ENCODE results near the gene SUGP1. TPM values are rescaled to one million over a fixed set of nuclear protein-coding genes. Genes with fewer than 3 reads are reported as not detected.

Gene SUGP1
- polyA plus RNA-seq, 3 donors, result 17.4 to 38.8 (median 18.1) TPM

DNA sequence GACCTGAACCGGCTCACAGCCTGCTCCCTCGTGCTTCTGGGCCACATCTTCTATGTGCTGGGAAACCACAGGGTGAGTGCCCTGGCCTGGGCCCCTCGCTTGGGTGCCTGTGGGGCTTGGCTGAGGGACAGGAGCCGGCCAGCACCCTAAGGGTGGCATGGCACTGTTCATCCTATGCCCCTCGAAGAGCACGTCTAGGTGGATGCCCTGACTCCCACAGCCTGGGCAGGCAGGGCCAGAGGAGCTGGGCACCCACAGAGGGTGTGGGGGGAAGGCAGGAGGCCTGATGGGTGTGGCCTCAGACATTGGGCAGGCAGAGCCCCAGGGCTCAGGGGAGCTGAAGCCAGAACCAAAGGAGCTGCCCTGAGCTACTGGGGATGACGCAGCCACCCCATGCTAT, 29.1 kb upstream of the SUGP1 start:
- Histone ChIP-seq H4K20me1 (ENCODE audit: insufficient read depth, low read length) (peaks cover 21% of the 10 kb centered on the region), H3K9me3 (replicated peaks in 1 of 2; ENCODE audit: control insufficient read depth in 1 of 2, insufficient read depth in 1 of 2, low read length in 2 of 2) (no peaks in the 10 kb centered on the region), H2AFZ (ENCODE audit: insufficient read depth, low read depth, low read length, poor library complexity, severe bottlenecking) (no peak overlapping the region), H3K27ac (ENCODE audit: low read depth in 1 of 2, low read length in 2 of 2) (peak overlapping the region in 1 of 2 donors; percentile 41), H3K9ac (ENCODE audit: insufficient read depth, low read length, poor library complexity, severe bottlenecking) (no peak overlapping the region), H3K4me1 (ENCODE audit: control insufficient read depth in 1 of 2, insufficient read depth in 2 of 2, low read length in 2 of 2) (no peaks in the 10 kb centered on the region), H3K4me2 (replicated peaks; ENCODE audit: extremely low read depth, low read length, poor library complexity, severe bottlenecking) (no peak overlapping the region), H3K4me3 (replicated peaks in 1 of 3; ENCODE audit: low read depth in 2 of 3, low read length in 3 of 3) (no peak overlapping the region), H3K36me3 (replicated peaks in 1 of 2; ENCODE audit: control insufficient read depth in 1 of 2, insufficient read depth in 2 of 2, low read length in 2 of 2) (peaks cover 89 to 100% of the 10 kb centered on the region in 2 donors), H3K27me3 (ENCODE audit: control insufficient read depth in 2 of 2, insufficient read depth in 2 of 2, low read length in 2 of 2) (no peaks in the 10 kb centered on the region), H3K79me2 (ENCODE audit: insufficient read depth, low read length) (no peaks in the 10 kb centered on the region)
- intact Hi-C loops (cut with micrococcal nuclease), result no loop called here
- H3K27me3 Mint-ChIP-seq (ENCODE audit: low read depth in 3 of 3), result no peaks in the 10 kb centered on the region
- TF ChIP-seq, protein P1, sequence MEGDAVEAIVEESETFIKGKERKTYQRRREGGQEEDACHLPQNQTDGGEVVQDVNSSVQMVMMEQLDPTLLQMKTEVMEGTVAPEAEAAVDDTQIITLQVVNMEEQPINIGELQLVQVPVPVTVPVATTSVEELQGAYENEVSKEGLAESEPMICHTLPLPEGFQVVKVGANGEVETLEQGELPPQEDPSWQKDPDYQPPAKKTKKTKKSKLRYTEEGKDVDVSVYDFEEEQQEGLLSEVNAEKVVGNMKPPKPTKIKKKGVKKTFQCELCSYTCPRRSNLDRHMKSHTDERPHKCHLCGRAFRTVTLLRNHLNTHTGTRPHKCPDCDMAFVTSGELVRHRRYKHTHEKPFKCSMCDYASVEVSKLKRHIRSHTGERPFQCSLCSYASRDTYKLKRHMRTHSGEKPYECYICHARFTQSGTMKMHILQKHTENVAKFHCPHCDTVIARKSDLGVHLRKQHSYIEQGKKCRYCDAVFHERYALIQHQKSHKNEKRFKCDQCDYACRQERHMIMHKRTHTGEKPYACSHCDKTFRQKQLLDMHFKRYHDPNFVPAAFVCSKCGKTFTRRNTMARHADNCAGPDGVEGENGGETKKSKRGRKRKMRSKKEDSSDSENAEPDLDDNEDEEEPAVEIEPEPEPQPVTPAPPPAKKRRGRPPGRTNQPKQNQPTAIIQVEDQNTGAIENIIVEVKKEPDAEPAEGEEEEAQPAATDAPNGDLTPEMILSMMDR (IDR thresholded peaks at IDR 0.05), result no peak
- peaks cover 68 to 98% of the 10 kb centered on the region in 2 donors for H3K36me3 Mint-ChIP-seq
- H3K4me3 Mint-ChIP-seq, result no peak overlapping the region
- DNase-seq, result no peak
- WGBS (ENCODE audit: insufficient coverage), result 96% methylated on average over 7 of the region's 7 CpGs
- H3K9me3 Mint-ChIP-seq, result no peaks in the 10 kb centered on the region
- peak overlapping the region in 2 of 7 donors; percentile 54 to 62 for H3K27ac Mint-ChIP-seq
- no peaks in the 10 kb centered on the region for H3K4me1 Mint-ChIP-seq

DNA sequence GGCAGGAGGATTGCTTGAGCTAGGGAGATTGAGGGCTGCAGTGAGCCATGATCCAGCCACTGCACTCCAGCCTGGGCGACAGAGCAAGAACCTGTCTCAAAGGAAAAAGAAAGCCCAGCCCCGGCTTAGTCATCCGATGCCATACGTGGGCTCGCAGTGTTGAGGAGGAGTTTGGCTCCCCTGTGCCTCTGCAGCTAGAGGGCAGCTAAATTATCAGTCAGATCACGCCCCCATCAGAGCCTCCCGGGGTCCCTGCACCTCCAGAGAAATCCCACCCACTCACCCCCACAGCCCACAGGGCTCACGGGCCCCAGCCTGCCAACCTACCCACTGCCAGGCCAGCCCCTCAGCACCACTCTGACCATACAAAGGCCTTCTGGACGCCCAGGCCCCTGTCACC, 28.0 kb upstream of the SUGP1 start:
- WGBS (ENCODE audit: insufficient coverage), result 100% methylated on average over 3 of the region's 9 CpGs
- Mint-ChIP-seq H3K36me3 (peaks cover 67 to 98% of the 10 kb centered on the region in 2 donors), H3K27ac (no peak overlapping the region), H3K4me1 (no peaks in the 10 kb centered on the region), H3K27me3 (ENCODE audit: low read depth in 3 of 3) (no peaks in the 10 kb centered on the region), H3K9me3 (no peaks in the 10 kb centered on the region), H3K4me3 (no peak overlapping the region)
- no peak for DNase-seq
- H3K27ac ChIP-seq (ENCODE audit: low read depth in 1 of 2, low read length in 2 of 2), result no peak overlapping the region
- no peaks in the 10 kb centered on the region for H3K9me3 ChIP-seq (replicated peaks in 1 of 2; ENCODE audit: control insufficient read depth in 1 of 2, insufficient read depth in 1 of 2, low read length in 2 of 2)
- H3K36me3 ChIP-seq (replicated peaks in 1 of 2; ENCODE audit: control insufficient read depth in 1 of 2, insufficient read depth in 2 of 2, low read length in 2 of 2), result peaks cover 88 to 100% of the 10 kb centered on the region in 2 donors
- H4K20me1 ChIP-seq (ENCODE audit: insufficient read depth, low read length), result peaks cover 21% of the 10 kb centered on the region
- no peaks in the 10 kb centered on the region for H3K4me1 ChIP-seq (ENCODE audit: control insufficient read depth in 1 of 2, insufficient read depth in 2 of 2, low read length in 2 of 2)
- no peak overlapping the region for H3K4me2 ChIP-seq (replicated peaks; ENCODE audit: extremely low read depth, low read length, poor library complexity, severe bottlenecking)
- no peaks in the 10 kb centered on the region for H3K79me2 ChIP-seq (ENCODE audit: insufficient read depth, low read length)
- no peak overlapping the region for H3K4me3 ChIP-seq (replicated peaks in 1 of 3; ENCODE audit: low read depth in 2 of 3, low read length in 3 of 3)
- H2AFZ ChIP-seq (ENCODE audit: insufficient read depth, low read depth, low read length, poor library complexity, severe bottlenecking), result no peak overlapping the region
- TF ChIP-seq, protein P1 (IDR thresholded peaks at IDR 0.05), result no peak
- no peaks in the 10 kb centered on the region for H3K27me3 ChIP-seq (ENCODE audit: control insufficient read depth in 2 of 2, insufficient read depth in 2 of 2, low read length in 2 of 2)
- intact Hi-C loops (cut with micrococcal nuclease), result no loop called here
- H3K9ac ChIP-seq (ENCODE audit: insufficient read depth, low read length, poor library complexity, severe bottlenecking), result no peak overlapping the region

Data from CD14-positive monocyte (primary cell).